HepG2 (cell line): Measurements from ENCODE around the gene LCP2. TPM values are rescaled to one million over a fixed set of nuclear protein-coding genes. Genes with fewer than 3 reads are reported as not detected.

Source experiments
- ATAC-seq: fragments of 200-7000 bp; cut with Tn5 transposase; 3 replicates; pipeline ENCODE4 v1.9.1; 2020; ENCODE audit warnings: mild to moderate bottlenecking, moderate library complexity
- BruUV-seq: library from RNA; stranded (reverse); fragments of 400-500 nt; replicated peaks from 2 replicates; lab custom pipeline; 2021; lab: Mats Ljungman, UMichigan
- CTCF ChIA-PET: fragments of 300-600 bp; formaldehyde crosslinking; extraction: SDS; loops from one replicate; lab custom pipeline; 2021; ENCODE audit warnings: low total read pairs, inconsistent platforms, low intra/inter-chr PET ratio; lab: Yijun Ruan, JAX
- POLR2A ChIA-PET: fragments of 350-600 bp; sonication (Branson Sonifier 250); formaldehyde crosslinking; loops from one replicate; lab custom pipeline; 2020; ENCODE audit warnings: antibody characterized with exemption, inconsistent platforms; lab: Yijun Ruan, JAX
- DNase-seq: peaks from one replicate; pipeline ENCODE4 v3.0.0-alpha.2; 2015; ENCODE audit warnings: low spot score
- FAIRE-seq: peaks from 3 replicates; lab custom pipeline; 2011; peaks lifted over from hg19 to GRCh38; lab: Jason Lieb, UNC
- H2AFZ ChIP-seq: one replicate; pipeline ENCODE4 v1.6.1; 2011; ENCODE audit warnings: low read length, inconsistent platforms
- H3K27ac ChIP-seq: fragments of 300-600 bp; 3 replicates; pipeline ENCODE4 v1.8.0; 2011; ENCODE audit warnings: mixed run types, mild to moderate bottlenecking, mixed read lengths, low read length, inconsistent platforms; ENCODE audit not compliant: insufficient read depth; ENCODE audit errors: extremely low read length
- H3K27me3 ChIP-seq, 2 experiments: fragments of 200-600 bp in 1 of 2; 2 replicates in 1 of 2; 3 replicates in 1 of 2; pipeline versions ENCODE4 v1.6.0 to v1.8.0; 2011; ENCODE audit warnings: low read length in 2 of 2, mild to moderate bottlenecking in 2 of 2, moderate library complexity in 2 of 2, inconsistent platforms in 1 of 2; ENCODE audit not compliant: insufficient read depth in 2 of 2, control insufficient read depth in 1 of 2
- H3K36me3 ChIP-seq, 2 experiments: fragments of 200-600 bp in 1 of 2; replicated peaks in 1 of 2; 2 replicates in 1 of 2; 3 replicates in 1 of 2; pipeline versions ENCODE4 v1.5.1 to v1.8.0; 2011; ENCODE audit warnings: low read length in 2 of 2, inconsistent platforms in 1 of 2; ENCODE audit not compliant: insufficient read depth in 2 of 2, control insufficient read depth in 1 of 2
- H3K4me1 ChIP-seq: 2 replicates; pipeline ENCODE4 v1.5.1; 2012; ENCODE audit warnings: low read length, inconsistent platforms; ENCODE audit not compliant: insufficient read depth
- H3K4me2 ChIP-seq: 2 replicates; pipeline ENCODE4 v1.6.0; 2011; ENCODE audit warnings: low read depth, low read length, inconsistent platforms
- H3K4me3 ChIP-seq, 3 experiments: fragments of 200-600 bp in 1 of 3; sonication (generic), shearing (Covaris generic) in 1 of 3; replicated peaks in 1 of 3; 2 replicates each; pipeline ENCODE4 v1.5.1; 2011 to 2016; ENCODE audit warnings: low read length in 3 of 3, inconsistent platforms in 2 of 3, low read depth in 2 of 3, mild to moderate bottlenecking in 2 of 3, control low read depth in 1 of 3, mixed read lengths in 1 of 3; ENCODE audit not compliant: insufficient read depth in 1 of 3
- H3K79me2 ChIP-seq: one replicate; pipeline ENCODE4 v1.6.1; 2011; ENCODE audit warnings: low read length, inconsistent platforms; ENCODE audit not compliant: insufficient read depth
- H3K9ac ChIP-seq: 2 replicates; pipeline ENCODE4 v1.6.0; 2011; ENCODE audit warnings: mild to moderate bottlenecking, low read depth, low read length, inconsistent platforms; ENCODE audit not compliant: insufficient read depth
- H3K9me3 ChIP-seq: 2 replicates; pipeline ENCODE4 v1.5.1; 2012; ENCODE audit warnings: mild to moderate bottlenecking, low read length
- H4K20me1 ChIP-seq: 2 replicates; pipeline ENCODE4 v1.6.0; 2011; ENCODE audit warnings: inconsistent platforms, mild to moderate bottlenecking, low read length, moderate library complexity; ENCODE audit not compliant: insufficient read depth
- AGO1 ChIP-seq: fragments of 200-400 bp; formaldehyde crosslinking; IDR thresholded peaks from 2 replicates; pipeline ENCODE4 v1.6.1; 2017; ENCODE audit warnings: mild to moderate bottlenecking, low read depth, low read length, moderate library complexity; ENCODE audit not compliant: poor library complexity, severe bottlenecking
- AKAP8 ChIP-seq: sonication (generic); formaldehyde crosslinking; IDR thresholded peaks from 2 replicates; pipeline ENCODE4 v1.5.1; 2020; ENCODE audit warnings: mild to moderate bottlenecking, missing genetic modification reagents
- CSRNP1 ChIP-seq: sonication (generic); formaldehyde crosslinking; IDR thresholded peaks from 2 replicates; pipeline ENCODE4 v1.8.1; 2023; ENCODE audit warnings: mild to moderate bottlenecking, missing genetic modification reagents
- FOXP1 ChIP-seq, 2 experiments: fragments of 450-650 bp in 1 of 2; IDR thresholded peaks; 2 replicates each; pipeline ENCODE4 v1.6.1; 2017 to 2018; ENCODE audit warnings: antibody characterized with exemption in 1 of 2
- GATAD1 ChIP-seq: IDR thresholded peaks from 2 replicates; pipeline ENCODE4 v1.6.1; 2016; ENCODE audit warnings: missing genetic modification reagents, missing compliant biosample characterization
- HMG20A ChIP-seq: IDR thresholded peaks from 2 replicates; pipeline ENCODE4 v1.6.1; 2016; ENCODE audit warnings: borderline replicate concordance
- KDM5A ChIP-seq: fragments of 200-600 bp; sonication (generic); IDR thresholded peaks from 2 replicates; pipeline ENCODE4 v1.7.0; 2018; ENCODE audit warnings: antibody characterized with exemption, mild to moderate bottlenecking, low read length, borderline replicate concordance
- PHF20 ChIP-seq: sonication (generic); formaldehyde crosslinking; IDR thresholded peaks from 2 replicates; pipeline ENCODE4 v1.5.0; 2020; ENCODE audit warnings: mild to moderate bottlenecking, missing genetic modification reagents
- RARA ChIP-seq: IDR thresholded peaks from 2 replicates; pipeline ENCODE4 v1.6.1; 2016; ENCODE audit warnings: missing genetic modification reagents, missing compliant biosample characterization
- SIN3A ChIP-seq: IDR thresholded peaks from 2 replicates; pipeline ENCODE4 v1.6.1; 2011; ENCODE audit warnings: low read depth, mild to moderate bottlenecking, control low read depth, low read length, borderline replicate concordance
- ZBTB7A ChIP-seq: sonication (generic); formaldehyde crosslinking; IDR thresholded peaks from 2 replicates; pipeline ENCODE4 v1.8.0; 2022; ENCODE audit warnings: mild to moderate bottlenecking, missing genetic modification reagents
- ZNF101 ChIP-seq: sonication (generic); formaldehyde crosslinking; IDR thresholded peaks from 2 replicates; pipeline ENCODE4 v1.4.0; 2020; ENCODE audit warnings: mild to moderate bottlenecking, low read depth, missing genetic modification reagents, borderline replicate concordance
- ZNF547 ChIP-seq: sonication (generic); formaldehyde crosslinking; IDR thresholded peaks from 2 replicates; pipeline ENCODE4 v1.5.1; 2020; ENCODE audit warnings: mild to moderate bottlenecking, missing genetic modification reagents
- ZNF660 ChIP-seq: sonication (generic); formaldehyde crosslinking; IDR thresholded peaks from 2 replicates; pipeline ENCODE4 v1.5.1; 2020; ENCODE audit warnings: mild to moderate bottlenecking, low read depth, missing genetic modification reagents, borderline replicate concordance
- WGBS: methylation state at CpG from one replicate; pipeline ENCODE4 v1.1.6; 2017; ENCODE audit warnings: low lambda C conversion rate; 5-methylcytosine and 5-hydroxymethylcytosine counted together
- in situ Hi-C: cut with HindIII; loops from 2 replicates; pipeline ENCODE4 v1.10.0; 2017; ENCODE audit warnings: low pct_unique_long_range_greater_than_20kb; ENCODE audit not compliant: extremely low pct_ligation_motif_present
- intact Hi-C: fragments of 100-400 bp; cut with micrococcal nuclease; formaldehyde crosslinking; loops from one replicate; pipeline ENCODE4 v1.10.0; 2022; ENCODE audit not compliant: unreplicated experiment
- polyA plus RNA-seq, 8 experiments: library from polyadenylated mRNA; depleted of rRNA in 3 of 8; stranded (reverse) in 7 of 8; unstranded in 1 of 8; fragments of >200 nt; fragmentation: Illumina TruSeq in 4 of 8; extraction: Trizol in 4 of 8; gene quantifications; 2 replicates each; pipeline versions ENCODE4 v1.2.1 to v1.2.3, GENCODE V29; 2011 to 2016; ENCODE audit warnings: low read depth in 4 of 8, missing spikeins in 1 of 8, mixed read lengths in 1 of 8; ENCODE audit not compliant: insufficient read depth in 1 of 8
- total RNA-seq, 5 experiments: library from RNA; depleted of rRNA; stranded (reverse); fragments of >200 nt; fragmentation: Illumina TruSeq; extraction: Trizol; gene quantifications; 2 replicates each; pipeline ENCODE4 v1.2.3, GENCODE V29; 2016; ENCODE audit warnings: low read depth in 1 of 5

The LCP2 gene
- total and polyA plus RNA-seq, 2 of the 13 experiments (the other 11 are each of a cell fraction or from before 2014, with no cell fraction given), result not detected

DNA sequence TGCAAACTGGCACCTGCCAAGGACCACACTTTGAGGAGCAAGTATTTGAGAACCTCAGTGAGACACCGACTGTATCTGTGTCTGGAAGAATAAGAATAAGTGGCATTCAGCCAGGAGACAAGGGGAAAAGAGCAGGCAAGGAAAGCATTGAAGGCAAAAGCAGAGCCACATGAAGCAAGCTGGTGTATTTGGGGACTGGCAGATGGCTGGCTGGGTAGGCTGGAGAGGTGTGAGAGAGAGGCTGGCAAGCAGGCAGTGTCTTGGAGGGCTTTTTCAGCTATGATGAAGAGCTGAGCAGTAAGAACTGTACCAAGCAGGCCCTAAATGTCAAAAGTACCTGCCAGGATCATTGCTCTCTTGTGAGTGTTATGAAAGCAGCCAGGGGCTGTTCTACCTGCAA is 78.9 kb downstream of the LCP2 start:
- H3K27ac ChIP-seq, result no peak overlapping the region
- FAIRE-seq, result no peak
- H3K27me3 ChIP-seq, result no peaks in the 10 kb centered on the region
- no peaks in the 10 kb centered on the region for H3K9me3 ChIP-seq
- no peaks in the 10 kb centered on the region for H3K36me3 ChIP-seq
- in situ Hi-C loops, result no loop called here
- intact Hi-C loops, result no loop called here
- CTCF ChIA-PET, result no interaction called here
- no peak for ATAC-seq
- H4K20me1 ChIP-seq, result no peaks in the 10 kb centered on the region
- POLR2A ChIA-PET, result no interaction called here
- H3K9ac ChIP-seq, result no peak overlapping the region
- BruUV-seq, result no TSS peak
- no peak overlapping the region for H2AFZ ChIP-seq
- DNase-seq, result no peak
- WGBS, result 0% methylated on average over 1 of the region's 1 CpG
- H3K4me1 ChIP-seq, result no peaks in the 10 kb centered on the region
- TF ChIP-seq CSRNP1 (CRISPR knock-in tag) (no peak), AKAP8 (CRISPR knock-in tag) (no peak), HMG20A (CRISPR knock-in tag) (no peak), RARA (CRISPR knock-in tag) (no peak), KDM5A (no peak), ZNF547 (no peak), SIN3A (no peak), ZNF660 (CRISPR knock-in tag) (no peak), FOXP1 (IDR thresholded peaks at IDR 0.05) (no peak), FOXP1 (CRISPR knock-in tag; IDR thresholded peaks at IDR 0.05) (no peak), PHF20 (CRISPR knock-in tag) (no peak), ZNF101 (CRISPR knock-in tag) (no peak), GATAD1 (CRISPR knock-in tag) (no peak), AGO1 (no peak), ZBTB7A (CRISPR knock-in tag) (no peak)
- TF ChIP-seq, all 625 proteins: peak for 0
- no peak overlapping the region for H3K4me3 ChIP-seq
- H3K79me2 ChIP-seq, result no peaks in the 10 kb centered on the region
- H3K4me2 ChIP-seq, result no peak overlapping the region
